ENCODE data around the gene SLC17A4.

Gene SLC17A4

DNA sequence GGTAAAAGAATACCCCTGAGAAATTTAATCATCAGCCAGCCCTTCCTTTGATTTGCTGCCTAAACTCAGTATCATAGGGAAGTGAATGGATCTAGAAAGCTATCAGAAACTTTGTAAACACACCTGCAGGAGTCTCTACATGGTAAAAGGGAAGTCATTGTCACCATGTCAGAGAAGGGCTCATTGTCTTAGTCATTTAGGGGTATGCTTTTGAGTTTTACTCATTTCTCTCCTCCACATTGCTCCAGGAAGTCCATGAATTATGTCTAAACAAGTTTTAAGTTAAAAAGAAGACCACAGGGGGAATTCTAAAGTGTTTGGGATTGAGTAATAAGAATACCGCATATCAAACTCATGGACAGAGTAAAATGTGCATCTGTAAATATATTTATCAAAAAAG, 74.8 kb downstream of the SLC17A4 start:
- DNase-seq: no peak

DNA sequence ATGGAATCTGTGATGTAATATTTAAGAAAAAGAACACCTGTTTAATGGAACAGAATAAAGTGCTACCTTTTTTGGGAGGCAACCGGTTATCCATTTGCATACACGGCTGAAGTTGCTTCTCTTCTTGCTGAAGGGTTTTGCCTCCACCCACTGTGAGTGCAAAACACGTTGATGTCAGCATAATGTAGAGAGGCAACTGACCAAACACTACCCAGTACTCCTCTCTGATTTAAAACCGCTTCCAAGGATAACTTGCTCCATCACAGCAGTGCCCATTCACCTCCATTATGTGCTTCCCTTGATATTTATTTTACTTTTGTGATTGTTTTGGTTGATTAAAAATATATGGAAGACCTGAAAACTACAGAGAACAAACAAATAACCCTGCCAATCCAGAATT, 75.9 kb downstream of the SLC17A4 start:
- DNase-seq: no peak
